GM18519 (cell line): ENCODE measurements around the gene SLC35G3.
"Not testable (repeated sequence)": the region's sequence is repeated elsewhere in the genome, so short reads cannot be mapped to it uniquely, and the experiment has no call there.

Source experiments
- ATAC-seq: cut with Tn5 transposase; IDR thresholded peaks from one replicate; pipeline ENCODE4 v1.9.1; 2021; ENCODE audit warnings: mild to moderate bottlenecking, moderate library complexity; ENCODE audit not compliant: unreplicated experiment, low FRiP score

Gene SLC35G3

GRCh38 chr17:35167666-35168065 lies 26.5 kb downstream of the SLC35G3 start:
- ATAC-seq, result no peak

- ATAC-seq, result no peak
Observed at GRCh38 chr17:35167046-35167445, 27.1 kb downstream of the SLC35G3 start.

GRCh38 chr17:35166526-35166925 lies 27.7 kb downstream of the SLC35G3 start:
- no peak for ATAC-seq

- ATAC-seq, result no peak
Observed at GRCh38 chr17:35164716-35165115, 29.5 kb downstream of the SLC35G3 start.

GRCh38 chr17:35163886-35164285 lies 30.3 kb downstream of the SLC35G3 start:
- ATAC-seq, result no peak

- no peak for ATAC-seq
Observed at GRCh38 chr17:35162755-35163154, 31.4 kb downstream of the SLC35G3 start.

- ATAC-seq, result no peak
Observed at GRCh38 chr17:35161281-35161761, 32.9 kb downstream of the SLC35G3 start.

- no peak for ATAC-seq
Observed at GRCh38 chr17:35160354-35161201, 33.6 kb downstream of the SLC35G3 start.

- ATAC-seq, result no peak
Observed at GRCh38 chr17:35159940-35160339, 34.3 kb downstream of the SLC35G3 start.

GRCh38 chr17:35155246-35155645 lies 38.9 kb downstream of the SLC35G3 start:
- no peak for ATAC-seq

- no peak for ATAC-seq
Observed at GRCh38 chr17:35154196-35155165, 39.7 kb downstream of the SLC35G3 start.

- no peak for ATAC-seq
Observed at GRCh38 chr17:35152421-35153140, 41.6 kb downstream of the SLC35G3 start.

- not testable (repeated sequence) for ATAC-seq
Observed at GRCh38 chr17:35151080-35151479, 43.1 kb downstream of the SLC35G3 start.

GRCh38 chr17:35149941-35150340 lies 44.3 kb downstream of the SLC35G3 start:
- no peak for ATAC-seq

GRCh38 chr17:35148144-35148543 lies 46.0 kb downstream of the SLC35G3 start:
- ATAC-seq, result no peak

GRCh38 chr17:35147375-35147905 lies 46.8 kb downstream of the SLC35G3 start, which contains the start of gene UNC45B:
TSS of gene UNC45B (plus strand) at chr17:35147817. CDS start at chr17:35148264, 447 bp downstream.
- ATAC-seq, result no peak

GRCh38 chr17:35146214-35146833 lies 47.9 kb downstream of the SLC35G3 start:
- no peak for ATAC-seq

GRCh38 chr17:35144840-35145239 lies 49.4 kb downstream of the SLC35G3 start:
- no peak for ATAC-seq
